ENCODE results near the gene LY6G6C.

GRCh38 chr6:31736768-31737314, 15.3 kb upstream of the LY6G6C start:
- no peak for TF ChIP-seq MAFG (CRISPR knock-in tag; IDR thresholded peaks at IDR 0.05)
- no peak for TF ChIP-seq YEATS2 (CRISPR knock-in tag; IDR thresholded peaks at IDR 0.05; ENCODE audit: borderline replicate concordance)
- TF ChIP-seq MNT (IDR thresholded peaks at IDR 0.05) = no peak
- TF ChIP-seq, protein P1, sequence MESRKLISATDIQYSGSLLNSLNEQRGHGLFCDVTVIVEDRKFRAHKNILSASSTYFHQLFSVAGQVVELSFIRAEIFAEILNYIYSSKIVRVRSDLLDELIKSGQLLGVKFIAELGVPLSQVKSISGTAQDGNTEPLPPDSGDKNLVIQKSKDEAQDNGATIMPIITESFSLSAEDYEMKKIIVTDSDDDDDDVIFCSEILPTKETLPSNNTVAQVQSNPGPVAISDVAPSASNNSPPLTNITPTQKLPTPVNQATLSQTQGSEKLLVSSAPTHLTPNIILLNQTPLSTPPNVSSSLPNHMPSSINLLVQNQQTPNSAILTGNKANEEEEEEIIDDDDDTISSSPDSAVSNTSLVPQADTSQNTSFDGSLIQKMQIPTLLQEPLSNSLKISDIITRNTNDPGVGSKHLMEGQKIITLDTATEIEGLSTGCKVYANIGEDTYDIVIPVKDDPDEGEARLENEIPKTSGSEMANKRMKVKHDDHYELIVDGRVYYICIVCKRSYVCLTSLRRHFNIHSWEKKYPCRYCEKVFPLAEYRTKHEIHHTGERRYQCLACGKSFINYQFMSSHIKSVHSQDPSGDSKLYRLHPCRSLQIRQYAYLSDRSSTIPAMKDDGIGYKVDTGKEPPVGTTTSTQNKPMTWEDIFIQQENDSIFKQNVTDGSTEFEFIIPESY (CRISPR knock-in tag; IDR thresholded peaks at IDR 0.05) = no peak
- TF ChIP-seq ZNF296 (CRISPR knock-in tag; conservative IDR thresholded peaks at IDR 0.05) = no peak
- TF ChIP-seq FOXC1 (CRISPR knock-in tag; IDR thresholded peaks at IDR 0.05; ENCODE audit: borderline replicate concordance) = no peak
- no peak for TF ChIP-seq CTCF (CRISPR knock-in tag; IDR thresholded peaks at IDR 0.05)
- no peak for TF ChIP-seq GABPB1 (CRISPR knock-in tag; IDR thresholded peaks at IDR 0.05)
- no peak for TF ChIP-seq ARNT (IDR thresholded peaks at IDR 0.05)
- TF ChIP-seq YY1 (IDR thresholded peaks at IDR 0.05; ENCODE audit: insufficient read depth, insufficient replicate concordance, low read depth, low read length) = no peak
- TF ChIP-seq ZHX1 (CRISPR knock-in tag; IDR thresholded peaks at IDR 0.05; ENCODE audit: low read depth) = no peak
- no peak for TF ChIP-seq SP1 (IDR thresholded peaks at IDR 0.05)
- no peak for TF ChIP-seq SP1 (CRISPR knock-in tag; IDR thresholded peaks at IDR 0.05)
- no peak; the same call in 1 of the 2 replicates for TF ChIP-seq GATAD2A (CRISPR knock-in tag; IDR thresholded peaks at IDR 0.05)
- TF ChIP-seq SMAD9 (CRISPR knock-in tag; IDR thresholded peaks at IDR 0.05) = peak; percentile 36; the same call in 1 of the 2 replicates

All from HepG2 (cell line).